CD1c-positive myeloid dendritic cell (primary cell): Measurements from ENCODE around the gene GLYR1.
"Not testable (repeated sequence)": the region's sequence is repeated elsewhere in the genome, so short reads cannot be mapped to it uniquely, and the experiment has no call there.

Source experiments
- DNase-seq: peaks from one replicate; pipeline ENCODE4 v3.0.0-alpha.2; 2016; ENCODE audit errors: extremely low spot score

The GLYR1 gene

DNA sequence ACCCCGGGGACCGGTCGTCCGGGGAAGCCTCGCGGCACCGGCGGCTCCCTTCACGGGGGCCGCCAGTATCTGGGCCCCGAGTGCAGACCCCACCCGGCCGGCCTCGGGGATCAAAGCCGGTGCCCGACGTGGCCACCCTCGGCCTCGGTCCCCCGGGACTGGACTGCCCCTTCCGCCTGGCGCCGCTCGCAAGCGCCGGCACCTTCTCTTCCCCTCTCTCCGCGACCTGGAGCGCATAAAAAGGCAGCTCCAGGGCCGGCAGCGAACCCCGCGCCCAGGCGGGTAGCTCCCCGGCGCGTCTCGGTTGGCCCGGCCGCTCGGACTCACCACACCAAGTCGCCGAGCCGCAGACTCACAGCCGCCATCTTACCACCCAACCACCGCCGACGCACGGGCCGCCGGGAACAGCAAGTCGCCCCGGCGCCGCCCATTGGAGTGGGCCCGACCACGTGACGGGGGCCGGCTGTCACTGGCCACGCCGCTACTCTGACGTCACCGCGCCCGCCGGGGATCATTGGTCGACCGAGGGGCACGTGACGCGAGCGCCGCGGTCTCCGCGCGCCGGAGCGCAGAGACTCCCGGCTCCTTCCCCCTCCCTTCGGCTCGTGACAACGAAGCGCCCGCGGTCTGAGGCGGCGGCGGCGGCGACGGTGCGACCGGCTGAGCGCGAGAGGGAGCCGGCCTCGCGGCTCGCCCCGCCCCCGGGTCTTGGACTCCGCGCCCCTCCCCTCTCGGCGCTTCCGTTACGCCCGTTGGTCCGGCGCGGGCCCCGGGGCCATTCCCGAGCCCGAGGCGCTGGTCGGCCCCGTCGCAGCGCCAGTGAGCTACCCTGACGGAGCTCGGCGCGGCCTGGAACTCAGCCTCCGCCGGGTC is at the start of gene GLYR1, which contains the start of gene UBN1:
Gene GLYR1 (minus strand): TSS at position 388 of the 873 bp plus-strand sequence. CDS start 23 bp downstream, at position 365.
Gene UBN1 (plus strand): TSS at position 581 of the 873 bp plus-strand sequence. CDS start 5,437 bp downstream, outside the sequence.
- DNase-seq = peak; percentile 100

GRCh38 chr16:4896761-4897160 is 49.7 kb upstream of the GLYR1 start:
- DNase-seq = not testable (repeated sequence)

- no peak for DNase-seq
Measured at GRCh38 chr16:4895366-4895765, 48.3 kb upstream of the GLYR1 start.

GRCh38 chr16:4894276-4895150 is 47.4 kb upstream of the GLYR1 start:
- DNase-seq = peak; percentile 3

- DNase-seq = no peak
Measured at GRCh38 chr16:4893103-4893862, 46.2 kb upstream of the GLYR1 start.

DNA sequence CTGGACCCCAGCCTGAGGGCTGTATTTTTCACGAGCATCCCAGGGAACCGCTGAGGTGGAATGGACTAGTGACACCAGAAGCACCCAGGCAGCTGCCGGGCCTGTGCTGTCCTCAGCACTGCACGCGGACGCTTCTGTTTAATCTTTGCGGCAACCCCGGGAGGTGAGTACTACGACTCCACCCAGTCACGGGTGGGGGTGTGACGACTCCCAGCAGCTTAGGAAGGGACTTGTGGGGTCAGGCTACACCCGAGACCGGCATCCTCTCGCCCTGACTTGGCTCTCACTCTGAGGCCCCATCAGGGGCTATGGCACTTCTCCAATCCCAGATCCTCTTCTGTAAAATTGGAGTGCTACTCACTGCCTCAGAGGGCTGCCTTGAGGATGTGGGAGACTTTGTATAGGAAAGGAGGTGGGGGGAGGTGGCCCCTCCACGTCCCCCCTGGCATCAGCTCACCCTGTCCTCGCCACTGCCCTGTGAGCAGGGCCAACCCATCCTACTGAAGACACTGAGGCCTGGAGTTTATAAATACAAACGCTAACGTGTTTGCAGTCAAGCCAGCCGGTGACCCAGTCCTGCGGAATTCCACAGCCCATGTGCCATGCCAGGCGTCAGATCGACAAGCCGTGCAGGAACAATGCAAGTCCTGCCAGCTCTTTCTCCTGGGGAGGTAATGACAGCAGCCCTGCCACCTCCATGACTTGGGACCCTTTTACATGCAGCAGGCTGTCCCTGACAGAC is 45.4 kb upstream of the GLYR1 start:
- DNase-seq = peak; percentile 18

GRCh38 chr16:4891886-4892216 is 44.8 kb upstream of the GLYR1 start:
- DNase-seq = no peak

DNA sequence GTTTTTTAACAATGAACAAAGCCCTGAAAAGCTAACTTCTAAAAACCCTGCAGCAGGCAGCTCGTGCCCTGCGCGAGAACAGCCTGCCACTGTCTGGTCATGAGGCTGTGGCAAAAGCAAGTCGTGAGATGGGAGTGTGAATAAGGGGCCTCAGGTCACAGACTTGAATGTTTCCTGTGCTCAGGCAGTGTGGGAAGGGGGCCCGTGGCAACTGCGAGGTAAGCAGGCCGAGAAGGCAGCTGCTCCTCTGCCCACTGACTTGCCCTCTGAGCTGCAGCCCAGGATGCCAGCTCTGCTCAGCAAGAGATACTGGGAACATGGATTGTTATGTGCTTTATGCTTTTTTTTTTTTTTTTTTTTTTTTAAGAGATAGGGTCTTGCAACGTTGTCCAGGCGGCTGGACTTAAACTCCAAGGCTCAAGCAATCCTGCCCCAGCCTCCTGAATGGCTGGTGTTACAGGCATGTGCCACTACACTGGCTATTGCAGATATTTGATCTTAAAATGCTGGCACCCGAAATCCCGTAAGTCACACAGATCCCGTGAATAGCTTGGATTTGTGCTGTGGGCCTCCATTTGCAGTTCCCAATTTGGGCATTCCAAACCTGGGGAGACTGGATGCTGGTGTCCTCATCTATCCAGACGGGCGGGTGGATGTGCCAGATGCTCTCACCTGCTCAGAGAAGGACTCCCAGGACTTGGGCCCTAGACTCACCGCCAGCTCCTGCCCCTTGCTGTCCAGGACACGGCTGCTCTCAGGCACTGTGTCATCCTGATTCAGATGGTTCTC is 44.2 kb upstream of the GLYR1 start:
- DNase-seq = no peak

- no peak for DNase-seq
Measured at GRCh38 chr16:4890686-4891085, 43.6 kb upstream of the GLYR1 start.

DNA sequence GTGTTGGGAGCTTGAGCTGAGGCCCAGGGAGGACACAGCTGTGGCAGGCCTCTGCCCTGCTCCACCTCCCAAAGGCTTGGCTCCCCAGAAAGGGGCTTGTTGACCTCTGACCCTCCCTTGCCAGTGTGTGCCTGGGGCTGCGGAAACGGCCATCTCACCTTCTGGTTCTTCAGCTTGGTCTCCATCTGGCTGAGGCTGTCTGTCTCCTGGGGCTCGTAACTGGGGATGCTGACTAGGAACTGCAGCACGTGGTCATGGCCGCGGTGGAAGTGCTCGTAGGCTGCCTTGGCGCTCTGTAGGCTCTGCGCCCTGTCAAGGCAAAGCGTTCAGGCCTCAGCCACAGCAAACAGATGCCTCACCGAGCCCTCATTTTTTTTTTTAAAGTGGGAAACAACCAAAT is 42.9 kb upstream of the GLYR1 start:
- no peak for DNase-seq

GRCh38 chr16:4888428-4889135 is 41.5 kb upstream of the GLYR1 start:
- no peak for DNase-seq

- no peak for DNase-seq
Measured at GRCh38 chr16:4886151-4886550, 39.1 kb upstream of the GLYR1 start.

DNA sequence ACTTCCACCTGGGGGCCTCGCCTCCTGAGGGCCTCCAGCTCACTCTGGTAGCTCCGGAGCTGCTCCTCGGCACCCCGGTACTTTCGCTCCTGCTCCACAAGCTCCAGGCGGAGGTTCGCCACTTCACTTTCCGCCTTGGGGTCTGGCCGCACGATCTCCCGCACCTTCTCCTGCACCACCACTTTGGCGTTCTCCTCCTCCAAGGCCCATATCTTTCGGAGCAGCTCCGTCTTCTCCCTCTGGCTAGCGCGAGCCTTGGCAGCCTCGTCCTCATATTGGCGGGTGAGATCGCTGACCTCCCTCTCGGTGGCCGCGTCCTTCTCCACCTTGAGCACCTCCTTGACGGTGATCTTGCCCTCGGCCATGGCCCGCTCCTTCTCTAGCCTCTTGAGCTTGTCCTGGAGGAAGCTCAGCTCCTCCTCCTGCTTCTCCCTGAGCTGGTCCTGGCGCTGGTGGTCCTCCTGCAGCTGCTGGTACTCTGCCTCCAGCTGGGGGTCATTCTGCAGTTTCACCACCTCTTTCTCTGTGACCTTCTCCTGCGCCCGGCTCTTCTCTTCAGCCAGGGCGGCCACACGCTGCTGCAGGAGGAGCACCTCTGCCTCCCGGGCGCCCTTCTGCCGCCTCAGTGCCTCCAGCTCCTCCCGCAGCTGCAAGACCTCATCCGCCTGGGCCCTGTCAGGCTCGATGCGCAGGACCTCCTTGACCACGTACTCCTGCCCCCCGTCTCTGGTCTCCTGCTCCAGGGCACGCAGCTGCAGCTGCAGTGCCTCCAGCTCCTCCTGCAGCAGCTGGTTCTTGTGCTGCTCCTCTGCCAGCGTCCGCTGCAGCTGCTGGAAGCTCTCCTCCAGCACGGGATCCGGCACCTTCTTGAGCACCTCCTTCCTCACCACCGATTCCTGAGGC is 38.1 kb upstream of the GLYR1 start:
- DNase-seq = no peak

GRCh38 chr16:4884209-4884608 is 37.1 kb upstream of the GLYR1 start:
- DNase-seq = no peak

DNA sequence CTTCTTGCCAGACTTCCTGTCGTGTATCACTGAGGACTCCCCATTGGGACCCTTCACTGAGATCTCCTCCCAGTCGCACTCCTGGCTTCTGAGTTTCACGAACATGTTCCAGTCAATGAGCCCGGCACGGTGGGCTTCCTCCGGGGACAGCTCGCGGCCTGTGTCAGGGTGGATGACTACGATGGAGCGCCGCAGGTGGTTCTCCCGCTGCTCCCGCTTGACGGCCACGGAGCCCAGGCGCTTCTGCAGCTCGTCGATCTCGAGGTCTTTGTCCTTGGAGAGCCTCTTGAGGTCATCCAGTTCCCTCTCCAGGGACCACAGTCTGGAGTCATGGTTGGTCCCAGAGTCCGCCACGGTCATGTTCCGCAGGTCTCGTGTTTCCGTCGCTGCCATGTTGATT is 36.4 kb upstream of the GLYR1 start:
- no peak for DNase-seq

DNA sequence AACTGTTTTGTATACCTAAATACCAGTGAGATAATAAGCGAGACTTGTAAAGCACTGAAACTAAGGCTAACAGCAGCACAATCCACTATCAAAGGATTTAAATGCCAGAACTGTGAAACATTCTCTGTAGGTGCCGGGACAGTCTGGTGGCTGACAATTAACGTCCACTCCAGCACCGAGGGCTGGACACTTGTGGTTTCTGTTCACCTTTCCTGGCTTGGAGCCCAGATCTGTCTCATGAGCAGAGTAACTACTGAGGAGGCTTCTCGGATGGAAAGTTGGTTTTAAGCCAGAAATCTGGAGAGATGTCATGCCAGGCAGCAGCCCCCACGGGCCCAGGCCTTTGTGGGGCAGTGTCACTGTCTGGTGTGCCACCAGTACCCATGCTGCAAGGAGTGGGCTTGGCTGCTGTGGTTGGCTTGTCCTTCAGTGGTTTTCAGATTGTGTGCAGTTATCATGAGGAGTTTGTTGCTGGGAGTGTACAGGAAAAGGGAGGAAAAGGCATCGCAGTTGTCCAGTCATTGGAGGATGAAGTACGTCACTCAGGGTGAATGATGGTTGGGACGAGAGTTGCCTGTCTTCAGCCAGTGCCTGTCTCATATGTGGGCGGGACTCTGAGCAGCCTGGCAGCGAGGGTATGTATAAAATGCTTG is 35.7 kb upstream of the GLYR1 start:
- DNase-seq = no peak

DNA sequence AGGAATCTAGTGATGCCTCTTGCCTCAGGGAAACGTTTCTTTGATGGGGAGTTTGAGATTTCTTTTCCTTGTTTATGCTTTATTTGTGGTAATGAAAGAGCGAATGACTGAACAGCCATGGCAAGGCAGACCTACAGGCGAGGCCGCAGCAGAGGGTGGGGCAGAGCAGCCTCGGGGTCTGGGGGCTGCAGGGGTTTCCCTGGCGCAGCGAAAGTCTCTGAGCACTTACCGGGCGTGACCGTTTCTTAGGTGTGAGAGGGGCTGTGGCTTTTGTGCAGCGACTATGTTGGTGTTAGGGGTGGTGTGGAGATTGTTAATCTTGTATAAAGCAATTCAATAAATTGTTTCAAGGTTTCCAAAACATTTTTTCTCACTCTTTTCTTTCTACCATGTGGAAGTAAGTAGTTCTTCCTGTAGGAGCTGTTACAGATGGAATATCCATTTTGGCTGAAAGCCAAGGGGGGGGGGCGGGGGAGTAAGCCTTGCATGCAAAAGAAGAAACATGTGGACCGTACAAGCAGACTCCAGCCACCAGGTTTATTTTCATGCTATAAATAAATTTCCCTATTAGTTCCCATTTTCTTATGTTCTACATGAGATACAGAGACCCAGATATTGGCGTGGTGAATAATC is 35.0 kb upstream of the GLYR1 start:
- DNase-seq = no peak
